Measurements from ENCODE around the gene PPP2R2D. TPM values are rescaled to one million over a fixed set of nuclear protein-coding genes. Genes with fewer than 3 reads are reported as not detected.

PPP2R2D gene
- total RNA-seq, 2 experiments from 2014 or later: 30.0 to 39.3 TPM

DNA sequence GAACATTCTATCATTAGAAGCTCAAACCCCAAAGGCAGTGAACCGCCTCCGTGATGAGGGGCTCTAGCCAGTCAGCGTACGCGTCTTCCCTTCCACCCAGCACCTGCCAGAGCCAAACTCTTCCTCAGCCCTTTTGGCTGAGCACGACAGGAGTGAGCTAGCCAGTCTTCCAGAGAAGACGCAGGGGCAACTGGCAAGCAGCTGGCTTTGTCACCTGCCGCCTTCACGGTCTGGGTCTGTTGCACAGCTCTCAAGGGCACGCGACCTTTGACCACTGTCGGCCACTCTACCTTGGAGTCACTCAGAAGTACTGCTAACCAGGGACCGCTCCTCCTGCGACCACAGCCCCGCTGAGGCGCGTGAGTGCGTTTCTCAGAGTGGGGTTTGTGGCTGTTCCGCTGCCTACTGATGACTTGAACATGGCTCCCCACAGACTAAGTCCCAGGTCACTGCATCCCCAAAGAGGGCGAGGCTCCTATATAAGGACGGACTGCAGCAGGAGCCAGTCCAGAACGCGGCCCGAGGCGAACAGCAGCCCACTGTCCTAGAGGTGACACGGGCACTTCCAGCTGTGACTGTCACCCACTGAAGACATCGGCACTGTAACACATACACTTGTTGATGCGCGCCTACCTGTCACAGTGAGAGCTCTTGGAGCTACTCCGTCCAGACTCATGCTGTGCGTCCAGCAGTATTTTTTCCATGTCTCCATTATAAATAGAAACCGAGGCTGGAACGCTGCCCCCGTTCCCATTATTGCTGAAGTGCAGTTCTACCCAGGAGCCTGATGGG, 72.5 kb downstream of the PPP2R2D start:
- peak; percentile 27 for DNase-seq
- peak overlapping the region; percentile 81 for H3K27ac Mint-ChIP-seq
- ChIA-PET POLR2A (interaction anchor here (0.6 to 1.0 kb wide), 2 partner anchors 19 to 174 kb away, joined by 3 to 4 read pairs; no protein-coding TSS in a partner anchor), CTCF (interaction anchor here (0.5 to 1.2 kb wide), 6 partner anchors 8 to 1629 kb away, joined by 3 to 4 read pairs (median 4); partner anchors contain the start of gene BNIP3)
- peaks cover 83% of the 10 kb centered on the region for H3K36me3 Mint-ChIP-seq (ENCODE audit: low read depth)
- H3K4me3 Mint-ChIP-seq: peak overlapping the region; percentile 43
- no peaks in the 10 kb centered on the region for H3K9me3 Mint-ChIP-seq (ENCODE audit: low read depth)
- no peaks in the 10 kb centered on the region for H3K27me3 Mint-ChIP-seq
- peaks cover 77% of the 10 kb centered on the region for H3K4me1 Mint-ChIP-seq
- intact Hi-C loops (cut with DNase I, micrococcal nuclease): no loop called here
- ATAC-seq: peak; percentile 43

DNA sequence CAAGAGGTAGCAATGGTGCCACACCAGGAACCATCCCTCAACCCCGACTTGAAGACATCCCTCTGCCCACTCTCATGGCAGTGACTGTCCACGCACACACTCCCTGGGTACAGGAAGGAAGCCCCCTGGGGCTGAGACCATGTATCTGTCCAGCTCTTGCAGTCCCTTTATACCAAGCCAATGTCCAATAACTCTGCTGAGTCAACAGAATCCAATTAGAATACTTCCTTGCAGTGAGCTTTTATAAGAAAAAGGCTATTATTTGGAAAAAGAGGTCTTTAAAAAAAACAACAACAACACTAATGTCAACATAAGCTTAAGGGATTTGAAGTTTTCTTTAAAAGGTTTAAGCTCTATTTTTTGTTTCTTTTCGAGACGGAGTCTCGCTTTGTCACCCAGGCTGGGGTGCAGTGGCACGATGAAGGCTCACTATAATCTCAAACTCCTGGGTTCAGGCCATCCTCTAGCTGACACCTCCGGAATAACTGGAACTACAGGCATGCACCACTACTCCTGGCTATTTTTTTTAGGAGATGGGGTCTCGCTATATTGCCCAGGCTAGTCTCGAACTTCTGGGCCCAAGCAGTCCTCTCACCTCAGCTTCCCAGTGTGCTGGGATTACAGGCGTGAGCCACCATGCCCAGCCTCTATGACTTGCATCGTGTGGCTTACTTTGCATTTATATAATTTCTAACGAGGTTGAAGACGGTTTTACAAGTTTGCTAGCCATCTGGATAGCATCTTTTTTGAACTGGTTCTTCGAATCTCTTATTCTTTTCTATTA, 73.4 kb downstream of the PPP2R2D start:
- Mint-ChIP-seq H3K4me1 (peaks cover 84% of the 10 kb centered on the region), H3K9me3 (ENCODE audit: low read depth) (no peaks in the 10 kb centered on the region), H3K36me3 (ENCODE audit: low read depth) (peaks cover 81% of the 10 kb centered on the region), H3K27ac (no peak overlapping the region), H3K4me3 (peak overlapping the region; percentile 43), H3K27me3 (no peaks in the 10 kb centered on the region)
- POLR2A ChIA-PET: interaction anchor here (0.6 kb wide), 1 partner anchor 8 kb away, joined by 3 read pairs; no protein-coding TSS in a partner anchor
- no peak for DNase-seq
- CTCF ChIA-PET: interaction anchor here (1.0 to 1.3 kb wide), 2 partner anchors 31 to 89 kb away, joined by 3 to 4 read pairs; no protein-coding TSS in a partner anchor
- no peak for ATAC-seq
- intact Hi-C loops (cut with DNase I, micrococcal nuclease): no loop called here

DNA sequence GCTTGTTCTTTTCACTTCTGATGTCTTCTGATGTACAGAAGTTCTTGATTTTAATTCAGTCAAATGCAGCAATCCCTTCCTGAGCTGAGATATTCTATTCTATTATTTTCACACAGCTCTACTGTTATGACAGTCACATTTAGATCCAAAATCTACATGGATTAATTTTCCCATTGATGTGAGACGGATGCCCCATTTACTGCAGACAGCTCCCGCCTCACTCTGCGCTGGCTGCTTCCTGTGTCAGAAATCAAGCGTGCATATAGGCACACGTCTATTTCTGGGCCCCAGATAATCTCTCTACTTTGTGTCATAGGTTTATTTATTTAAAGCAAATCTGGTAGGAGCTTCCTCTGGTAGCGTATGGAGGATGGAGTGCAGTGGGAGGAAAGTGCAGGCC, 74.2 kb downstream of the PPP2R2D start:
- Mint-ChIP-seq H3K4me3 (no peak overlapping the region), H3K27me3 (no peaks in the 10 kb centered on the region), H3K9me3 (ENCODE audit: low read depth) (no peaks in the 10 kb centered on the region), H3K4me1 (peaks cover 90% of the 10 kb centered on the region), H3K27ac (peak overlapping the region; percentile 51), H3K36me3 (ENCODE audit: low read depth) (peaks cover 84% of the 10 kb centered on the region)
- intact Hi-C loops (cut with DNase I, micrococcal nuclease): no loop called here
- DNase-seq: no peak
- CTCF ChIA-PET: interaction anchor here (1.3 to 1.6 kb wide), 2 partner anchors 48 to 89 kb away, joined by 4 to 9 read pairs; no protein-coding TSS in a partner anchor
- ATAC-seq: no peak
- POLR2A ChIA-PET: interaction anchor here (0.5 to 0.6 kb wide), 2 partner anchors 8 to 57 kb away, joined by 3 read pairs; no protein-coding TSS in a partner anchor

DNA sequence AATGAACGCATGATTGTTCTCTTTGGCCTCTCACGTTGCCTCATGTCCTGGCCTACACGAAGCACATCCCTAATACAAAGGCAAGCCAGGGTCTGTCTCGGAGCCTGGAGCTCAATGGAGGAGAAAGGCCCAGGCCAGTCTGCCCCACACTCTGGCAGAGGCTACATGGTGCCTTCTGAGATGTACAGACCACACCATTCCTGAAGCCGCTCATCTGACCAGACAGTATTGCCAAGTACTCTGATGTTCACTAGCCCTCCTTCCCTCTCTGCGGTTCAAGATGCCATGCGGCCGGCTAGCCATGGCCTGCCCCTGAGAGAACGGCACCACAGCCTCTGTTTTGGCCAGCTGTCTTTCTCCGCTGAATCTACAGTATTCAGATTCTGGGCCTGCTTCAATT, 75.0 kb downstream of the PPP2R2D start:
- H3K4me3 Mint-ChIP-seq: no peak overlapping the region
- H3K27ac Mint-ChIP-seq: no peak overlapping the region
- no peaks in the 10 kb centered on the region for H3K27me3 Mint-ChIP-seq
- H3K4me1 Mint-ChIP-seq: peaks cover 87% of the 10 kb centered on the region
- H3K36me3 Mint-ChIP-seq (ENCODE audit: low read depth): peaks cover 80% of the 10 kb centered on the region
- CTCF ChIA-PET: interaction anchor here (0.6 to 1.6 kb wide), 3 partner anchors 28 to 90 kb away, joined by 4 to 9 read pairs (median 4); no protein-coding TSS in a partner anchor
- ATAC-seq (no peak), DNase-seq (no peak)
- POLR2A ChIA-PET: no interaction called here
- intact Hi-C loops (cut with DNase I, micrococcal nuclease): no loop called here
- no peaks in the 10 kb centered on the region for H3K9me3 Mint-ChIP-seq (ENCODE audit: low read depth)

DNA sequence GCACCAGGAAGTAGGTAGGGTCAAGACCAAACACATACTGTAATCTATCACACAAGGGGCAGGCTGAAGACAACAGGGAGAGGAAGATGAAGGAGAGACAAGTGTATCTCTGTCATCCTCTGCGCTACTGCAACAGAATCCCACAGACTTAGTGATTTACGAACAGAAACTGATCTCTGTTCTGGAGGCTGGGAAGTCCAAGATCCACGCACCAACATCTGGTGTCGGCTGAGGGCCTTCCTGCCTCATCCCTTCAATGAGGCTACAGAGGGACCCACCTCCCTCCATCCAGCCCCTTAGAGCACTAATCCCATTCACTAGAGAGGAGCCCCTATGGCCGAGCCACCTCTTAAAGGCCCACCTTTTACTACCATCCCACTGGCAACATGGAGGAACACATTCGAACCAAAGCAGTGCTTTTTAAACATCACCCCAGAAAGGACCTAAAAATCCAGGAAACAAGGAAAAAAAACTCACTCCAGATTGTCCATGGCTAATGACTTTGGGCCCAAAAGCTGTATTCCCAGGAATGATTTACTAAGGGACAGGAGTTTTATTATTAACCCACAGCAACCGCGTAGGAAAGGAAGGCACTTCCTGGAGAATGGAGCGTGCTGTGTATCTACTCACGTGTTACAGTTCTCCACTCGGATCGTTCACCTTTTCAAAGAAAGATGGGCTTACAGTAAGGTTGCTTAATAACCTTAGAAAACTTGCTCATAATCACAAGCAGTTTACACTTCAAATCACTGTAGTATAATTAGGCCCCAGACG, 76.7 kb downstream of the PPP2R2D start:
- H3K4me3 Mint-ChIP-seq: peak overlapping the region; percentile 13
- ATAC-seq: no peak
- no peaks in the 10 kb centered on the region for H3K9me3 Mint-ChIP-seq (ENCODE audit: low read depth)
- H3K27me3 Mint-ChIP-seq: no peaks in the 10 kb centered on the region
- POLR2A ChIA-PET: no interaction called here
- CTCF ChIA-PET: no interaction called here
- intact Hi-C loops (cut with DNase I, micrococcal nuclease): no loop called here
- peak overlapping the region; percentile 17 for H3K27ac Mint-ChIP-seq
- H3K36me3 Mint-ChIP-seq (ENCODE audit: low read depth): peaks cover 69% of the 10 kb centered on the region
- H3K4me1 Mint-ChIP-seq: peaks cover 72% of the 10 kb centered on the region
- DNase-seq: no peak

DNA sequence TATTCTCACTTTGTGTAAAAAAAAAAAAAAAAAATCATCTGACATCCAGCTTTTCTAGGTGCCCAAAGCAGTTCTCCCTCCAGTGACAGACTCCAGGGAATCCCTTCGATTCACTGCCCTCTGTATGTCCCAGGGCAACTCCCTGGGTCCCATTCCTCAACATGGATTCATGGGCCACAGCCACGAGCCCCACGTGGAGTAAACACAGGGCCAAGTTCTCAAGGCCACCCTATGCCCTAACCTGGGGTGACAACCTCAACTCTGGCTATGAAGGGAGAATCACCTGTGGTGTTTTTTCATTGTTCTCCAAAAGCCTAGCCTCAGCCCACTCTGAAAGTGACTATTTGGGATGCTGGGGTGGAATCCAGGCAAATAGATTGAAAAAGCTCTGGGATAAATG, 77.6 kb downstream of the PPP2R2D start:
- Mint-ChIP-seq H3K36me3 (ENCODE audit: low read depth) (peaks cover 66% of the 10 kb centered on the region), H3K27me3 (no peaks in the 10 kb centered on the region), H3K27ac (peak overlapping the region; percentile 17), H3K4me1 (peaks cover 68% of the 10 kb centered on the region), H3K9me3 (ENCODE audit: low read depth) (no peaks in the 10 kb centered on the region), H3K4me3 (peak overlapping the region; percentile 13)
- intact Hi-C loops (cut with DNase I, micrococcal nuclease): no loop called here
- POLR2A ChIA-PET: no interaction called here
- ATAC-seq: no peak
- no peak for DNase-seq
- CTCF ChIA-PET: interaction anchor here (0.6 kb wide), 1 partner anchor 14 kb away, joined by 3 read pairs; no protein-coding TSS in a partner anchor

DNA sequence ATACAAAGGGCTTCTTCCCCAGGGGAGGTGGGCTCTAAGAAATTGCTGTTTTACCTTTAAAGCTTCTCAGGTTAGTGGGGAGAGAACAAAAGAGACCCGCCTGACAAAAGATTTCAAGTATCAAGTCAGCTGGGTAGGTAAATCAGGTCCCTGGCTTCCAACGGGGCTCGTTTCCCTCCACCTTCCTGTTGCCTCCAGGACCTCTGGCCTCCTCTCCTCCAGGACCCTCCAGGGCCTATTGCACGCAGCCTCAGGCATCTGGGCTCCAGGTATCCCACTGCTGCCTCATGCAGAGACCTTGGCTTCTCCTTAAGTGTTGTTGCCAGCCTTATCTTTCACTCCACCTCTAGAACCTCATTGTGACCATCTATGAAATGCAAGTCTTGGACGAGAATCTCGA, 78.0 kb downstream of the PPP2R2D start:
- Mint-ChIP-seq H3K27ac (peak overlapping the region; percentile 82), H3K4me1 (peaks cover 64% of the 10 kb centered on the region), H3K36me3 (ENCODE audit: low read depth) (peaks cover 61% of the 10 kb centered on the region), H3K9me3 (ENCODE audit: low read depth) (no peaks in the 10 kb centered on the region), H3K27me3 (no peaks in the 10 kb centered on the region), H3K4me3 (peak overlapping the region; percentile 90)
- DNase-seq: no peak
- ChIA-PET POLR2A (no interaction called here), CTCF (interaction anchor here (0.6 kb wide), 1 partner anchor 14 kb away, joined by 3 read pairs; no protein-coding TSS in a partner anchor)
- no peak for ATAC-seq
- intact Hi-C loops (cut with DNase I, micrococcal nuclease): no loop called here

DNA sequence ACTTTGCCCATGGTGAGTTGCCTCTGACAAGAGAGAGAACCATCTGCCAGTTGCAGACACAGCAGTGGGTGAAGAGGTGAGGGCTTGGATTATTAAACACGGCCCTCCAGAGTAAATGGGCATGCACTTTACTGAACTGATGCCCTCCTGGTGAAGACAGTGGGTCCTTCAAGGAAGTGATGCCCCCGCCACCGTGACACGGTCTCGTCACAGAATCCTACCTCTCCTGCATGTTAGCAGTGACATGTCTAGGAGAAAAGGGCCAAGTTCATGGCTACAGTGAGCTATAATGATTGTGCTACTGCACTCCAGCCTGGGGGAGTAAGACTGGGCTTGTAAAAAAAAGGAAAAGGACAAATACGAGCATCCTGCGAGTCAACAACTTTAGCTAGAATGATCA, 78.5 kb downstream of the PPP2R2D start:
- peaks cover 59% of the 10 kb centered on the region for H3K4me1 Mint-ChIP-seq
- no peaks in the 10 kb centered on the region for H3K27me3 Mint-ChIP-seq
- intact Hi-C loops (cut with DNase I, micrococcal nuclease): no loop called here
- H3K36me3 Mint-ChIP-seq (ENCODE audit: low read depth): peaks cover 58% of the 10 kb centered on the region
- H3K9me3 Mint-ChIP-seq (ENCODE audit: low read depth): no peaks in the 10 kb centered on the region
- POLR2A ChIA-PET: no interaction called here
- no peak for DNase-seq
- CTCF ChIA-PET: interaction anchor here (0.8 kb wide), 1 partner anchor 36 kb away, joined by 3 read pairs; no protein-coding TSS in a partner anchor
- ATAC-seq: no peak
- peak overlapping the region; percentile 90 for H3K4me3 Mint-ChIP-seq
- H3K27ac Mint-ChIP-seq: peak overlapping the region; percentile 82

DNA sequence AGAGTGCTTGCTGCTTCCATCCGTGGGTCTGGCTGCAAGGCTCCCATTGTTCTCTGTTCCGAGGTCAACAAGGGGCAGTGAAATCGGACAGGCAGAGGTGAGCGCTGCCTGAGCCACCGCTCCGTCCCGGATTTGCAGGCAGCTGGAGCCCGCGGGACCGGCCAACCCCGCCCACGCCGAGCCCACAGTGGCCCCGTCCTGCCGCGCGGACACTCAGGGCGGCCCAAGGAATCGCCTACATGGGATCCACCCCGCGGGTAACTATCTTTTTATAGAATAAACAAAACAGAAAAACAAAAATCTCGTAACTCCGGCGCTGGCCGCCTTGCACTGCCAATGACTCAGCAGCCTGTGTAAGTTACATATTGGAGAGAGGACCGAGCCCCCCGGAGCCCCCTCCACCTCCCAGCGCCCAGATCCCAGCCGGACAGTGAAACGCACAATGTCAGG, 79.0 kb downstream of the PPP2R2D start:
- Mint-ChIP-seq H3K27me3 (no peaks in the 10 kb centered on the region), H3K4me1 (peaks cover 54% of the 10 kb centered on the region), H3K36me3 (ENCODE audit: low read depth) (peaks cover 56% of the 10 kb centered on the region), H3K4me3 (peak overlapping the region; percentile 90), H3K27ac (peak overlapping the region; percentile 69), H3K9me3 (ENCODE audit: low read depth) (no peaks in the 10 kb centered on the region)
- ChIA-PET CTCF (interaction anchor here (0.8 to 1.3 kb wide), 3 partner anchors 37 to 94 kb away, joined by 3 to 4 read pairs (median 3); no protein-coding TSS in a partner anchor), POLR2A (no interaction called here)
- intact Hi-C loops (cut with DNase I, micrococcal nuclease): loop anchor here (2.0 to 5.0 kb wide), 6 partner anchors 53 to 1869 kb away; partner anchors contain the start of genes C10orf143 (in 1 of the 2) and STK32C (in 1 of the 2)
- DNase-seq: no peak
- no peak for ATAC-seq

DNA sequence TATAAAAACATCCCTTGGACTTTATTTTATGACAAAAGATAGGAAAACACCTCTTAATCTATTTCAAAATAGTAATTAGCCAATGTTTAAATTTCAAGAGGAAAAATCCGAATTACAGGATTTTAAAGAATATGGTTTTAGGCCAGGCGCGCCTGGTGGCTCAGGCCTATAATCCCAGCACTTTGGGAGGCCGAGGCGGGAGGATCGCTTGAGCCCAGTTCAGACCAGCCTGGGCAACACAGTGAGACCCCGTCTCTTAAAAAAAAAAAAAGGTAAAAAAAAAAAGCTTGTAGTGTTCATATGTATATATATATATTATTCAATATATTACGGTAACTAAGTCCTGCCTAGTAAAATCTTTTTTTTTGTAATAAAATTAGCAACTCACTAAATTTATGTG, 79.5 kb downstream of the PPP2R2D start:
- H3K4me3 Mint-ChIP-seq: peak overlapping the region; percentile 90
- no peak for ATAC-seq
- no peaks in the 10 kb centered on the region for H3K27me3 Mint-ChIP-seq
- peaks cover 49% of the 10 kb centered on the region for H3K4me1 Mint-ChIP-seq
- peaks cover 53% of the 10 kb centered on the region for H3K36me3 Mint-ChIP-seq (ENCODE audit: low read depth)
- peak overlapping the region; percentile 69 for H3K27ac Mint-ChIP-seq
- ChIA-PET POLR2A (no interaction called here), CTCF (interaction anchor here (0.7 to 1.3 kb wide), 4 partner anchors 42 to 244 kb away, joined by 3 to 7 read pairs (median 4); no protein-coding TSS in a partner anchor)
- intact Hi-C loops (cut with DNase I, micrococcal nuclease): loop anchor here (2.0 to 5.0 kb wide), 6 partner anchors 53 to 1870 kb away; partner anchors contain the start of genes C10orf143 (in 1 of the 2) and STK32C (in 1 of the 2)
- no peaks in the 10 kb centered on the region for H3K9me3 Mint-ChIP-seq (ENCODE audit: low read depth)
- DNase-seq: no peak

All from activated CD4-positive, alpha-beta T cell treated with anti-CD3 and anti-CD28 coated beads for 36 hours (primary cell).